Vagina (tissue), 2 donors: ENCODE data around the gene ERICH4.

Source experiments
- CTCF ChIP-seq, 3 experiments: fragments of 450-650 bp in 2 of 3; fragments of 200-600 bp in 1 of 3; sonication (generic) in 1 of 3; IDR thresholded peaks; one replicate each; pipeline ENCODE4 v1.5.1; 2017 to 2019; ENCODE audit warnings: antibody characterized with exemption in 3 of 3, mild to moderate bottlenecking in 2 of 3, moderate library complexity in 2 of 3
- POLR2A ChIP-seq, 2 donors: fragments of 450-650 bp; IDR thresholded peaks; one replicate each; pipeline ENCODE4 v1.6.1; 2017; ENCODE audit warnings: antibody characterized with exemption in 2 of 2, mild to moderate bottlenecking in 2 of 2, moderate library complexity in 2 of 2
- POLR2AphosphoS5 ChIP-seq, 2 donors: sonication (generic); formaldehyde crosslinking; IDR thresholded peaks; one replicate each; pipeline ENCODE4 v1.9.0; 2017; ENCODE audit warnings: antibody characterized with exemption in 2 of 2, mild to moderate bottlenecking in 2 of 2, low read depth in 1 of 2; ENCODE audit not compliant: insufficient read depth in 1 of 2

- TF ChIP-seq CTCF (IDR thresholded peaks at IDR 0.05), result no peak
- TF ChIP-seq POLR2A (IDR thresholded peaks at IDR 0.05), result no peak
- TF ChIP-seq POLR2AphosphoS5 (IDR thresholded peaks at IDR 0.05; ENCODE audit: insufficient read depth in 1 of 2, low read depth in 1 of 2), result no peak
These were observed 35.2 kb downstream of the ERICH4 start for GRCh38 chr19:41478171-41478570.
